Activated CD8-positive, alpha-beta T cell treated with anti-CD3 and anti-CD28 coated beads, Interleukin-2, amount 10 ng/mL, durations not matched to agents 7 days and 5 days (primary cell): ENCODE measurements around the gene RIMS4. TPM values are rescaled to one million over a fixed set of nuclear protein-coding genes. Genes with fewer than 3 reads are reported as not detected.

Experiments used
- ATAC-seq: fragments of 150-1000 bp; cut with Tn5 transposase; one replicate; pipeline ENCODE4 v1.10.0; 2021; ENCODE audit warnings: moderate library complexity
- CTCF ChIA-PET: fragments of 350-600 bp; sonication (Branson Sonifier 250); formaldehyde crosslinking; loops from one replicate; lab custom pipeline; 2021; ENCODE audit warnings: antibody characterized with exemption; lab: Charles Lee
- POLR2A ChIA-PET: fragments of 350-600 bp; sonication (Branson Sonifier 250); formaldehyde crosslinking; loops from one replicate; lab custom pipeline; 2021; ENCODE audit warnings: antibody characterized with exemption; lab: Charles Lee
- DNase-seq: peaks from one replicate; pipeline ENCODE4 v3.0.0-alpha.2; 2020
- H3K27ac Mint-ChIP-seq: one replicate; pipeline ENCODE4 v1.8.0; 2021; ENCODE audit warnings: mild to moderate bottlenecking, mixed read lengths
- H3K27me3 Mint-ChIP-seq: one replicate; pipeline ENCODE4 v1.8.0; 2021; ENCODE audit warnings: low read depth, mixed read lengths
- H3K36me3 Mint-ChIP-seq: one replicate; pipeline ENCODE4 v1.8.0; 2021; ENCODE audit warnings: low read depth, mixed read lengths
- H3K4me1 Mint-ChIP-seq: one replicate; pipeline ENCODE4 v1.8.0; 2021; ENCODE audit warnings: low read depth, mixed read lengths
- H3K4me3 Mint-ChIP-seq: one replicate; pipeline ENCODE4 v1.8.0; 2021; ENCODE audit warnings: mild to moderate bottlenecking, mixed read lengths
- H3K9me3 Mint-ChIP-seq: one replicate; pipeline ENCODE4 v1.8.0; 2022; ENCODE audit warnings: mixed read lengths; ENCODE audit not compliant: insufficient read depth
- total RNA-seq, 2 experiments: library from RNA; stranded (reverse); gene quantifications; one replicate each; pipeline ENCODE4 v1.2.3, GENCODE V29; 2021

Gene RIMS4
- total RNA-seq, 2 experiments from 2014 or later = not detected

DNA sequence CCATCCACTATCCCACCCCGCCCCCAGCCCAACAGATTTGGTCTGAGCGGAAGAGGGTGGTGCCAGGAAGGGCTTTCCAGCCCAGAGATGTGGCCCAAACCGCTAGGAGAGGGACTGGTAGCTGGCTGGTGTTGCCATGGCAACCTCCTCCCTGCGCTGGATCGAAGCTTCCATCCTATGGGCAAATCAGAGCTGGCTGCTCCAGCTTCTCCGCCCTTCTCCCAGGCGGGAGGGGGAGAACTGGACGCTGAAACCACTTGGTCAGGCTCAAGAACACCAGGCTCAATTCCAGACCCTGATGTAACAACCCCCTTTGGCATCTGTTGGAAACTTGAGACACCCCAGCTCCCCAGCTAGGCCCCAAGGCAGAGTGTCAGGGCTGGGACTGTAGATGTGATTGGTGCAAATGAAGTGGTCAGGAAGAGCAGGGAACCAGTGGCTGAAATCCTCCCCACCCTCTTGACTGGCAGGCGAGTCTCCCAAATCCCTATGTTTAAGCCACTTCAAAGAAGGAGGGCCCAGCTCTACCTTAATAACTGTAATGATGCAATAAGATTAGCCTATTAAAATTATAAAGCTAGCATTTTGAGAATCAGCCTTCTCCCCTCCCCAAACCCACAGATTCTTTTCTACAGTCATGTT lies 4.2 kb downstream of the RIMS4 start:
- Mint-ChIP-seq H3K36me3 (no peaks in the 10 kb centered on the region), H3K4me1 (no peaks in the 10 kb centered on the region), H3K27ac (no peak overlapping the region), H3K27me3 (peaks cover 55% of the 10 kb centered on the region), H3K9me3 (no peaks in the 10 kb centered on the region), H3K4me3 (no peak overlapping the region)
- CTCF ChIA-PET = no interaction called here
- ATAC-seq (no peak), DNase-seq (no peak)
- POLR2A ChIA-PET = no interaction called here

DNA sequence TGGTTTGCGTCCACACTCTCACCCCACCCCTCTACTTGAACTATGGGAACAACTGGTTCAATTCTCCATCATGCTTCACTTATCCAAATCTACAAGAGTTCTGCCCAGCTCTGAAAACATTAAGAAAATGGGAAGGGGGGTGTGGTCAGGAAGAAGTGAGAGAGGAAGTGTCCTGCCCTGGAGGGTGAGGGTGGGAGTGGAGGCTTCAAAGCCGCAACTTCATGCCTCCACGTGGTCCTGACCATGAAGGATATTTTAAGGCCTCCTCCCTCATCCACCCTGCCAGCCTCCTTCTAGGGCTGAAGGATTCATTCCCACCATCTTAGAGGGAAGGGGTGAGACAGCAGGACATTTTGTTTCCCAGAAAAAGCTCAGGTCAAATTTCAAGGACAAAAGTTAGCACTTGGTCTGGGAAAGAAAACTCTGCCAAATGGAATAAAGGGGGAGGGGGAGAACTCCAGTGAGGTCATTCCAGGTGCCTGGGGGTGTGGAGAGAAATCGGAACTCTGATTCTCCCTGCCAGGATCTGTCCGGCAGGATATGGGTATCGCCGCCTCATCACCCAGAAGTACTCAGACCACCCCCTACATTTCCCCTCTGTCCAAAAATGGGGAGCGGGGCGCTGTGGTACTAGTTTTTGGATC lies 4.9 kb downstream of the RIMS4 start:
- no peak for DNase-seq
- H3K27me3 Mint-ChIP-seq = peaks cover 51% of the 10 kb centered on the region
- CTCF ChIA-PET = no interaction called here
- no peaks in the 10 kb centered on the region for H3K4me1 Mint-ChIP-seq
- H3K4me3 Mint-ChIP-seq = no peak overlapping the region
- no peak for ATAC-seq
- POLR2A ChIA-PET = no interaction called here
- H3K27ac Mint-ChIP-seq = no peak overlapping the region
- no peaks in the 10 kb centered on the region for H3K9me3 Mint-ChIP-seq
- no peaks in the 10 kb centered on the region for H3K36me3 Mint-ChIP-seq

DNA sequence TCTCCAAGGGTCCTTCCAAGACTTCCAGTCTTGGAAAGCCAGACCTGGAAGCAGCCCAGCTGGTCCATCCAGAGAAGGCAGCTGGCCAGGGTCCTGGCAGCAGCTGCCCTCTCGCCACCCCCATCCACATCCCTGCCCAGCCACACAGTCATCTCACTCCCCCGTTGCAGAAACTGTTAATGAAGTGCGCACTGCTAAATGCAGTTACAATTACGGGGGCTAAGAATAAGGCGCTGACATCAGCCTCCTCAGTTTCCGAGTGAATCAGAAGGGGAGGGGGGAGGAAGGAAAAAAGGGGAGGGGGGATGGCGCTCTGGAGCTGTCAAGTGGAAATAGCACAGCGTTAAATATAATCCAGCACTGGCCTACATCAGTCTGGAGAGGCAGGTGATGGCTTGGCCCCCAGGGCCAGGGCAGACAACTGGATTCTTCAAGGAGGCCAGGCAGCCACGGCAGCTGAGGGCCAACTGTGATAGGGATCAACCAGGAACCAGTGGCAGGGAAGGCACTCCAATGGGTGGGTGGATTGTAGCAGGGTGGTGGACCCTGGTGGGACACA lies 6.9 kb downstream of the RIMS4 start:
- Mint-ChIP-seq H3K27me3 (peaks cover 39% of the 10 kb centered on the region), H3K27ac (no peak overlapping the region), H3K4me3 (no peak overlapping the region), H3K4me1 (no peaks in the 10 kb centered on the region), H3K36me3 (no peaks in the 10 kb centered on the region), H3K9me3 (no peaks in the 10 kb centered on the region)
- ATAC-seq (no peak), DNase-seq (no peak)
- ChIA-PET CTCF (no interaction called here), POLR2A (no interaction called here)

DNA sequence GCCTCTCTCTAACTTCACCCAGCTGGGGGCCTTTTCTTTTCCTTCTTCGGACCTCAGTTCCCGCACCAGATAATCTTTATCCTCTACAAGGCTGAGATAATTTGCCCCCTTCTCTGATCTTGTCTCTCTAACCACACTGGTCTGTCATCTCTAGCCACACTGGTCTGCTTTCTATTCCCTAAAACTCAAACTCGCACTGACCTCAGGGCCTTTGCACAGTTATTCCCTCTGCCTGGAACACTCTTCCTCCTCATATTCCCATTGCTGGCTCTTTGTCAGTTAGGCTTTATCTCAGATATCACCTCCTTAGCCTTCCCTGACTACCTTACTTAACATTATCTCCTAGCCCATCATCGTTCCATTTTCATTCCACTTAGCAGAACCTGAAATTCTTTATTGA lies 7.6 kb downstream of the RIMS4 start:
- Mint-ChIP-seq H3K4me1 (no peaks in the 10 kb centered on the region), H3K27me3 (peaks cover 33% of the 10 kb centered on the region), H3K27ac (no peak overlapping the region), H3K9me3 (no peaks in the 10 kb centered on the region), H3K4me3 (no peak overlapping the region), H3K36me3 (no peaks in the 10 kb centered on the region)
- ATAC-seq (no peak), DNase-seq (no peak)
- CTCF ChIA-PET = no interaction called here
- POLR2A ChIA-PET = no interaction called here

DNA sequence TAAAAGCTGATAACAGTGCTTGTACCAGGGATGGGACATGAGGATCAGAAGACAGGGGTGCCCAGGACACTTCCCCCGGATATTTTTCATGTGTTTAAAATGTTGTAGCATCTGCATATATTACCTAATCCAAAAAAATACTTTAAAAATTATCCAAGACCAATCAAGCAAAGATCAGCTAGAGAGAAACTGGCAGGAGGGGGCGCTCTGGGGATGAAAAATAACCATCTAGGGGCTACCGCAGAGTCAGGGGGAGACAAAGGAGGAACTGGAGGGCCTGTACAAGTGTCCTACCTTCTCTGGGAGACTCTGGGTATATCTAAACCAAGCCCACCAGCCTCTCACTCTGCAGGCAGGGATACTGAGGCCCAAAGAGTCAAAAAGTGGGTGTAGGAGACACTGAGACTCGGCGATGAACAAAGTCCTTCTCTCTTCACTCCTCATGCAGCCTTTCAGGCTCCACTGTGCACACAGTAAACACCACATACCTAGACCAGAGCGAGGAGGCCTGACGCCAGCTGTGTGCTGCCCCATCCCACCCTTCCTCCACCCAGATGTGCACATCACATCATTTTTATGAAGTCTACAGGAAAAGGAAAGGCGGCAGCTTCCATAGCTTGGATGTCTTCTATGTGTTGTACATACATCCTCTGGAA lies 9.8 kb downstream of the RIMS4 start:
- ATAC-seq = no peak
- CTCF ChIA-PET = interaction anchor here (1.0 kb wide), 1 partner anchor 48 kb away, joined by 3 read pairs; no protein-coding TSS in a partner anchor
- H3K36me3 Mint-ChIP-seq = no peaks in the 10 kb centered on the region

DNA sequence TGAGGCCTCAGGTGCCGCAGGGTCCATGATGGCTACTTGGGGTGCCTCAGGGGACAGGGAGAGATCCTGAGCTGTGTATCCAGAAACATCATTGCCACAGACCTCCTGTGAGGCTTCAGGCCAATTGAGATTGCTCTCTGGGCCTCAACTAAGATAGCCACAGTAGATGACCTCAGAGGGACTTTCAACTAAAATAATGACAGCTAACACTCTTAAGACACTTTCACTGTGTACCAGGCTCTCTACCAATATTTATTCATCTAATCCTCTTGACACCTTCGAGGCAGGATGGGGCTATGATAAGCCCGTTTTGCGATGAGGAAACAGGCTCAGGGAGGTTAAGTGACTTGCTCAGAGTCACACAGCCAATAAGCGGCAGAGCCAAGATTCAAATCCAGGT lies 10.7 kb downstream of the RIMS4 start:
- H3K27me3 Mint-ChIP-seq = peaks cover 21% of the 10 kb centered on the region
- DNase-seq (no peak), ATAC-seq (no peak)
- POLR2A ChIA-PET = no interaction called here
- H3K36me3 Mint-ChIP-seq = no peaks in the 10 kb centered on the region
- H3K27ac Mint-ChIP-seq = no peak overlapping the region
- no peak overlapping the region for H3K4me3 Mint-ChIP-seq
- no peaks in the 10 kb centered on the region for H3K4me1 Mint-ChIP-seq
- H3K9me3 Mint-ChIP-seq = no peaks in the 10 kb centered on the region
- CTCF ChIA-PET = no interaction called here

More for the DNA sequence above, 9.8 kb downstream of the RIMS4 start:
- H3K4me3 Mint-ChIP-seq = no peak overlapping the region
- H3K4me1 Mint-ChIP-seq = no peaks in the 10 kb centered on the region
- DNase-seq = no peak
- no peak overlapping the region for H3K27ac Mint-ChIP-seq
- H3K27me3 Mint-ChIP-seq = peaks cover 25% of the 10 kb centered on the region
- no peaks in the 10 kb centered on the region for H3K9me3 Mint-ChIP-seq
- POLR2A ChIA-PET = no interaction called here

DNA sequence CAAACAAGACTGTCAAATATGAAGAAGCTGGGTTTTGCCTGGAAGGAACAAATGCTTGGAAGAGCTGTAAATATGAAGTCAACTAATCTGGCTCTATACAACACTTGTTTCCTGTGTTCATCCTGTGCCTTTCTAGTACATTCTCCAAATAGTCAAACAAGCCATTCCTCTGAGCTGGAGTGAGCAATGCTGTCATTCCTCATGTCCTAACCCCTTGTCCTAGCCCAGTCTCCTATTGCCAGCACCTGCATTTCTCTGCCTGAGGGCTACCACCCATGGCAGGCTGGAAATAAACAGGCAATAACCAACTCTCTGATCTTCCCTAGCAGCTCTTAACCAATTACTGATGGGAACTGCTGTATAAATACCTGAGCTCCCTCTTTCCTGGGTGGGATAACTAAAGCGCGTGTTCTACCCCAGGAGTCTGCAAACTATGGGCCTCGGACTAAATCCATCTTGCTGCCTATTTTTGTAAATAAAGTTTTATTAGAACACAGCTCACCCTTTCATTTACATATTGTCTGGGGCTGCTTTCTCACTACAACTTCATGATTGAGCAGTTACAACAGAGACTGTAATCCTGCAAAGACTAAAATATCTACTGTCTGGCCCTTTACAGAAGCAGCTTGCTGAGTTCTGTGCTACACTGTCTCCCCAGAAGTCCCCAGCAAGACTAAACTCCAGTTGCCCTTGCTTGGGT lies 13.4 kb downstream of the RIMS4 start:
- H3K27ac Mint-ChIP-seq = no peak overlapping the region
- no peak for DNase-seq
- no peak overlapping the region for H3K4me3 Mint-ChIP-seq
- no peaks in the 10 kb centered on the region for H3K9me3 Mint-ChIP-seq
- peaks cover 10% of the 10 kb centered on the region for H3K27me3 Mint-ChIP-seq
- ChIA-PET CTCF (no interaction called here), POLR2A (no interaction called here)
- H3K36me3 Mint-ChIP-seq = no peaks in the 10 kb centered on the region
- no peaks in the 10 kb centered on the region for H3K4me1 Mint-ChIP-seq
- ATAC-seq = no peak

DNA sequence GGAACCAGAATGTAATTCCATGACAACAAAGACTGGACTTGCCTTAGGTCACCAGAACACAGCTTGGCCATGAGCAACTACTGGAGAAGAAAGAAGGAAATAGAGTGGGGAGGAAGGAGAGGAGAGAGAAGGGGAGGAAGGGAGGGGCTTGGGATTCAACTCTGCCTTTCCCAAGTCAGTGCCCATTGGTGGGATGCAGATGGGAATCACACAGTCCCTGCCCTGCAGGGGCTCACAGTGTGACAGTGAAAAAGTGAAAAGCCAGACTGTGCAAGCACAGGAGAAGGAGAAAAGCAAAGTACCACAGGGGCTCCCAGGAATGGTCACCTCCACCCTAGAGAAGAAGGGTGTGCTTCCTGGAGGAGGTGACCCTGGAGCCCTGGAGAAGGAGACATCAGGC lies 14.0 kb downstream of the RIMS4 start:
- Mint-ChIP-seq H3K4me3 (no peak overlapping the region), H3K4me1 (no peaks in the 10 kb centered on the region), H3K36me3 (no peaks in the 10 kb centered on the region), H3K27me3 (peaks cover 10% of the 10 kb centered on the region), H3K27ac (no peak overlapping the region), H3K9me3 (no peaks in the 10 kb centered on the region)
- CTCF ChIA-PET = no interaction called here
- POLR2A ChIA-PET = no interaction called here
- DNase-seq (no peak), ATAC-seq (no peak)

DNA sequence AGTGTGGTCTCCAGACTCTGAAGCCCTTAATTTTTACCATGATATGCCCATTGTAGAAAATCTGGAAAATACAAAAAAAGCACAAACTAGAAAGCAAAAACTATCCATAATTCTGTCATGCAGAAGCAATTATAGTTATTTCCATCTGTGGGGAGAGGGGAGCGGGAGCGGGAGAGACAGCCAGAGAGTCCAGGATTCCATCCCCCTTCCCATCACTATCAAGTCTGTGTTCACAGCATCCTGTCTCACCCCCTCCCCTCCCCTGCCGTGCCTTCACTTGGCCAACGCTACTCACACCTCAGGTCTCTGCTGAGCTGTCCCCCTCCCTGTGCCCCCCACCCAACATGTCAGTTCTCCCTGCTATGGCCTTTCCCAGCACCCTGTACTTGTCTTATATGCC lies 14.5 kb downstream of the RIMS4 start:
- H3K9me3 Mint-ChIP-seq = no peaks in the 10 kb centered on the region
- ChIA-PET POLR2A (no interaction called here), CTCF (no interaction called here)
- no peak overlapping the region for H3K27ac Mint-ChIP-seq
- no peaks in the 10 kb centered on the region for H3K36me3 Mint-ChIP-seq
- ATAC-seq = no peak
- H3K4me3 Mint-ChIP-seq = no peak overlapping the region
- no peaks in the 10 kb centered on the region for H3K4me1 Mint-ChIP-seq
- no peak for DNase-seq
- peaks cover 10% of the 10 kb centered on the region for H3K27me3 Mint-ChIP-seq

DNA sequence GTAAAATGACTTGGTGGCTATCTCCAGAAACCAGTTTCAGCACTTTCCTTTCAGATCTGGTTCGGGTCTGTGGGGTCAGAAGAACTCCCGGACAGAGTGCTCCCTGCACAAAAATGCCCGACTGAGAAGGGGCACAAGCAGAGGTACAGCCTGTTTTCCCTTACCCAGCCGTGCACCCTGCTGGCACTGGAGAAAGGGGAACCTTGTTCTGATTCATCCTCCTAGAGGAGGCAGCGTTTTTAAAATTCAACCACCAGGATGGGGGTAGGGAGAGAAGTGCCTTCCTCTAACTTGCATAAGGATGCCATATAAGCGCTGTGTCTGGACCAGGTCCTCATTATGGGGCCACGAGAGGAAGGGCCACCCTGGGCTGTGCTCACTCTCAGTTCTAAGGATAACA lies 17.6 kb downstream of the RIMS4 start:
- Mint-ChIP-seq H3K4me3 (no peak overlapping the region), H3K36me3 (no peaks in the 10 kb centered on the region), H3K9me3 (no peaks in the 10 kb centered on the region), H3K27ac (no peak overlapping the region), H3K27me3 (peaks cover 8% of the 10 kb centered on the region), H3K4me1 (no peaks in the 10 kb centered on the region)
- ATAC-seq = no peak
- DNase-seq = no peak
- POLR2A ChIA-PET = no interaction called here
- CTCF ChIA-PET = no interaction called here

DNA sequence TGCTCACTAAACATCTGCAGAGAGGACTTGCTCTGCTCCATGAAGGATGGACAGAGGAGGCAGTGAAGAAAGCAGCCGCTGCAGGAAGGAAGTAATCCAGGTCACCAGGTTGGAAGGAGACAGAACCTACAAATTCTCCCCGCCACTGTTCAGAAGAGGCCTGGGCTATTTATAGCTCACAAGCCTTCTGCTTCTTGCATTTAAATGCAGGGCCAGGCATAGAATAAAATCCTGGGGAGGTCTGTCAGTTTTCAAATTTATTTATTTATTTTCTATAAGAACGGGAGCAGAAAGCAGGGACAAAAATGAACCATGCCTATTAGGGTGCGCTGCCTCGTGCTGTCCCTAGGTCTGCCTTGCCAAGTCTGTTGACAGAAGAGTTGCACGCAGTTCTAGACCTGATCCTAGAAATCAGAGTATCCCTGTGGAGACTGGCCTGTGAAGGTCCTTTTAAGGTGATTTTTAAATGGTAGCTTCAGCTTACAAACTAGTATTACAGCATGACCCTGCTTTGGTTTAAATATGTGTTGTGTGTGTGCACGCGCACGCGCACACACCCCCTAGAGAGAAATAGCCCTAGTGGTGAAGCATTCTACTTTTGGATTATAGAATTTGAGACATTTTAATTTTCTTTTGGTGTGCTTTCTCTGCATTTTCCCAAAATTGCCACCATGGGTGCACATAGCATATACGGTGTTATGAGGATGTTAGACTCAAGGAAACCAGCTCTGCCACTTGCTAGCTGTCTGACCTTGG lies 19.5 kb downstream of the RIMS4 start:
- Mint-ChIP-seq H3K27me3 (peaks cover 5% of the 10 kb centered on the region), H3K36me3 (no peaks in the 10 kb centered on the region), H3K4me1 (no peaks in the 10 kb centered on the region), H3K9me3 (no peaks in the 10 kb centered on the region), H3K4me3 (no peak overlapping the region), H3K27ac (no peak overlapping the region)
- DNase-seq (no peak), ATAC-seq (no peak)
- ChIA-PET CTCF (interaction anchor here (0.7 kb wide), 1 partner anchor 106 kb away, joined by 3 read pairs; no protein-coding TSS in a partner anchor), POLR2A (no interaction called here)
